ENCODE measurements around the gene HCFC1.

The HCFC1 gene

GRCh38 chrX:153956044-153956907 lies 15.3 kb downstream of the HCFC1 start:
- no peak for DNase-seq

GRCh38 chrX:153955228-153955732 lies 16.3 kb downstream of the HCFC1 start:
- no peak for DNase-seq

- DNase-seq: no peak
Measured at GRCh38 chrX:153954558-153955227, 16.9 kb downstream of the HCFC1 start.

GRCh38 chrX:153953892-153954557 lies 17.6 kb downstream of the HCFC1 start:
- DNase-seq: no peak

- peak; percentile 69 for DNase-seq
Measured at GRCh38 chrX:153953342-153953830, 18.2 kb downstream of the HCFC1 start.

- DNase-seq: no peak
Measured at GRCh38 chrX:153952373-153953026, 19.1 kb downstream of the HCFC1 start.

- DNase-seq: no peak
Measured at GRCh38 chrX:153951683-153952372, 19.8 kb downstream of the HCFC1 start.

GRCh38 chrX:153950127-153950526 lies 21.5 kb downstream of the HCFC1 start:
- no peak for DNase-seq

- DNase-seq: peak; percentile 38
Measured at GRCh38 chrX:153948847-153949805, 22.5 kb downstream of the HCFC1 start.

GRCh38 chrX:153948002-153948466 lies 23.6 kb downstream of the HCFC1 start:
- DNase-seq: no peak

- DNase-seq: peak; percentile 91
Measured at GRCh38 chrX:153947009-153947769, 24.4 kb downstream of the HCFC1 start.

GRCh38 chrX:153945956-153946943 lies 25.4 kb downstream of the HCFC1 start:
- no peak for DNase-seq

- peak; percentile 26 for DNase-seq
Measured at GRCh38 chrX:153944800-153945150, 26.8 kb downstream of the HCFC1 start.

GRCh38 chrX:153944140-153944799 lies 27.3 kb downstream of the HCFC1 start, which contains the start of gene RENBP:
Gene RENBP (minus strand): TSS chrX:153944643. CDS start chrX:153944610, 33 bp downstream.
- DNase-seq: peak; percentile 78

- DNase-seq: peak; percentile 75
Measured at GRCh38 chrX:153941336-153942252, 30.0 kb downstream of the HCFC1 start.

GRCh38 chrX:153939573-153939972 lies 32.0 kb downstream of the HCFC1 start:
- DNase-seq: no peak
